Neuronal stem cell (in vitro differentiated cells): ENCODE measurements around the gene CNNM1.

Experiments used
- DNase-seq: peaks from one replicate; pipeline ENCODE4 v3.0.0-alpha.2; 2013; ENCODE audit warnings: low spot score
- H2AFZ ChIP-seq: one replicate; pipeline ENCODE4 v1.6.1; 2013; ENCODE audit warnings: mild to moderate bottlenecking, low read length, inconsistent platforms
- H2AK5ac ChIP-seq: 2 replicates; pipeline ENCODE4 v1.6.1; 2013; ENCODE audit warnings: low read depth, mild to moderate bottlenecking, inconsistent platforms, low read length, moderate library complexity, mixed read lengths
- H2BK120ac ChIP-seq: 2 replicates; pipeline ENCODE4 v1.6.1; 2013; ENCODE audit warnings: low read depth, mild to moderate bottlenecking, inconsistent platforms, low read length, moderate library complexity, mixed read lengths
- H2BK12ac ChIP-seq: one replicate; pipeline ENCODE4 v1.6.1; 2013; ENCODE audit warnings: low read length, inconsistent platforms
- H2BK15ac ChIP-seq: 2 replicates; pipeline ENCODE4 v1.6.1; 2013; ENCODE audit warnings: mild to moderate bottlenecking, low read length, inconsistent platforms, mixed read lengths
- H2BK5ac ChIP-seq: one replicate; pipeline ENCODE4 v1.6.1; 2013; ENCODE audit warnings: inconsistent platforms, mild to moderate bottlenecking, low read length, moderate library complexity
- H3K14ac ChIP-seq: one replicate; pipeline ENCODE4 v1.6.1; 2013; ENCODE audit warnings: low read length, inconsistent platforms
- H3K18ac ChIP-seq: 2 replicates; pipeline ENCODE4 v1.6.1; 2013; ENCODE audit warnings: low read length, inconsistent platforms
- H3K23ac ChIP-seq: 2 replicates; pipeline ENCODE4 v1.6.1; 2013; ENCODE audit warnings: low read depth, mild to moderate bottlenecking, mixed read lengths, low read length, inconsistent platforms; ENCODE audit not compliant: poor library complexity
- H3K27ac ChIP-seq: replicated peaks from 3 replicates; pipeline ENCODE4 v1.5.1; 2013; ENCODE audit warnings: low read length, inconsistent platforms
- H3K27me3 ChIP-seq, 3 experiments: 2 replicates each; pipeline ENCODE4 v1.6.1; 2013; ENCODE audit warnings: low read length in 3 of 3, mild to moderate bottlenecking in 2 of 3, inconsistent platforms in 1 of 3, low read depth in 1 of 3, mixed read lengths in 1 of 3, moderate library complexity in 1 of 3; ENCODE audit not compliant: control insufficient read depth in 3 of 3, insufficient read depth in 3 of 3
- H3K36me3 ChIP-seq, 2 donors: replicated peaks in 1 of 2; 2 replicates each; pipeline ENCODE4 v1.6.1; 2013; ENCODE audit warnings: low read length in 2 of 2; ENCODE audit not compliant: control insufficient read depth in 2 of 2, insufficient read depth in 2 of 2
- H3K4ac ChIP-seq: 2 replicates; pipeline ENCODE4 v1.6.1; 2013; ENCODE audit warnings: inconsistent platforms, mild to moderate bottlenecking, low read length, moderate library complexity
- H3K4me1 ChIP-seq, 2 donors: 1 replicate in 1 of 2; 2 replicates in 1 of 2; pipeline ENCODE4 v1.6.1; 2013; ENCODE audit warnings: low read length in 2 of 2, low read depth in 1 of 2; ENCODE audit not compliant: control insufficient read depth in 2 of 2, insufficient read depth in 1 of 2
- H3K4me2 ChIP-seq: one replicate; pipeline ENCODE4 v1.6.1; 2013; ENCODE audit warnings: mild to moderate bottlenecking, low read length, inconsistent platforms; ENCODE audit not compliant: insufficient read depth, poor library complexity, severe bottlenecking
- H3K4me3 ChIP-seq, 2 donors: 2 replicates each; pipeline ENCODE4 v1.5.1; 2013; ENCODE audit warnings: low read length in 2 of 2, mild to moderate bottlenecking in 2 of 2, inconsistent platforms in 1 of 2, moderate library complexity in 1 of 2
- H3K79me1 ChIP-seq: one replicate; pipeline ENCODE4 v1.6.1; 2013; ENCODE audit warnings: low read depth, mild to moderate bottlenecking, inconsistent platforms, low read length, moderate library complexity
- H3K9ac ChIP-seq: one replicate; pipeline ENCODE4 v1.6.1; 2013; ENCODE audit warnings: mild to moderate bottlenecking, low read depth, low read length, inconsistent platforms; ENCODE audit not compliant: poor library complexity
- H3K9me3 ChIP-seq, 2 donors: replicated peaks in 1 of 2; 2 replicates each; pipeline versions ENCODE3 to v1.6.1; 2013; ENCODE audit warnings: low read length in 2 of 2, mild to moderate bottlenecking in 2 of 2, inconsistent platforms in 1 of 2, low read depth in 1 of 2, mixed read lengths in 1 of 2, moderate library complexity in 1 of 2; ENCODE audit not compliant: control insufficient read depth in 2 of 2, insufficient read depth in 1 of 2
- H4K8ac ChIP-seq: one replicate; pipeline ENCODE4 v1.6.1; 2013; ENCODE audit warnings: low read depth, mild to moderate bottlenecking, inconsistent platforms, low read length, moderate library complexity
- H4K91ac ChIP-seq: one replicate; pipeline ENCODE4 v1.6.1; 2013; ENCODE audit warnings: low read length, low read depth, mild to moderate bottlenecking, inconsistent platforms; ENCODE audit not compliant: poor library complexity
- WGBS, 2 donors: extraction: QIAGEN DNeasy Blood & Tissue Kit; methylation state at CpG; one replicate each; pipeline ENCODE4 v1.1.7; 2013; ENCODE audit warnings: missing lambda C conversion rate in 2 of 2, mixed read lengths in 1 of 2; ENCODE audit not compliant: insufficient read length in 2 of 2, insufficient replicate concordance in 1 of 2; ENCODE audit errors: extremely low coverage in 2 of 2; 5-methylcytosine and 5-hydroxymethylcytosine counted together

CNNM1 gene

GRCh38 chr10:99424656-99425055, 95.5 kb downstream of the CNNM1 start:
- H3K9ac ChIP-seq, result no peak overlapping the region
- H4K8ac ChIP-seq, result no peak overlapping the region
- no peak overlapping the region for H3K4me3 ChIP-seq
- no peak overlapping the region for H2AK5ac ChIP-seq
- H3K9me3 ChIP-seq, result no peaks in the 10 kb centered on the region
- no peak overlapping the region for H3K23ac ChIP-seq
- no peak overlapping the region for H2BK120ac ChIP-seq
- H3K4me2 ChIP-seq, result no peak overlapping the region
- DNase-seq, result no peak
- H3K18ac ChIP-seq, result no peak overlapping the region
- H2AFZ ChIP-seq, result no peak overlapping the region
- no peak overlapping the region for H2BK15ac ChIP-seq
- H3K79me1 ChIP-seq, result no peaks in the 10 kb centered on the region
- no peak overlapping the region for H3K27ac ChIP-seq
- H3K27me3 ChIP-seq, result no peaks in the 10 kb centered on the region
- WGBS, 2 donors, result no CpG with 5 or more reads among the region's 1 CpG
- H4K91ac ChIP-seq, result no peak overlapping the region
- peaks cover 1 to 3% of the 10 kb centered on the region in 2 donors for H3K4me1 ChIP-seq
- no peak overlapping the region for H2BK12ac ChIP-seq
- H2BK5ac ChIP-seq, result no peak overlapping the region
- H3K4ac ChIP-seq, result no peak overlapping the region
- H3K14ac ChIP-seq, result no peak overlapping the region
- peaks cover 6 to 34% of the 10 kb centered on the region in 2 donors for H3K36me3 ChIP-seq

- H3K27ac ChIP-seq, result no peak overlapping the region
- H3K9ac ChIP-seq, result no peak overlapping the region
- H2BK120ac ChIP-seq, result no peak overlapping the region
- DNase-seq, result no peak
- H2BK5ac ChIP-seq, result no peak overlapping the region
- H3K4me2 ChIP-seq, result no peak overlapping the region
- H4K91ac ChIP-seq, result no peak overlapping the region
- no peak overlapping the region for H3K4me3 ChIP-seq
- H3K14ac ChIP-seq, result no peak overlapping the region
- no peak overlapping the region for H2BK15ac ChIP-seq
- no peak overlapping the region for H4K8ac ChIP-seq
- WGBS, 2 donors, result no CpG with 5 or more reads among the region's 1 CpG
- no peak overlapping the region for H2BK12ac ChIP-seq
- peaks cover 6 to 7% of the 10 kb centered on the region in 2 donors for H3K4me1 ChIP-seq
- no peak overlapping the region for H2AK5ac ChIP-seq
- H3K27me3 ChIP-seq, result no peaks in the 10 kb centered on the region
- H3K4ac ChIP-seq, result no peak overlapping the region
- H3K79me1 ChIP-seq, result peaks cover 2% of the 10 kb centered on the region
- no peak overlapping the region for H3K18ac ChIP-seq
- H3K23ac ChIP-seq, result no peak overlapping the region
- no peaks in the 10 kb centered on the region for H3K9me3 ChIP-seq
- H3K36me3 ChIP-seq, result peaks cover 5 to 29% of the 10 kb centered on the region in 2 donors
- no peak overlapping the region for H2AFZ ChIP-seq
These were observed 96.0 kb downstream of the CNNM1 start for GRCh38 chr10:99425204-99425603.

GRCh38 chr10:99426689-99427088, 97.5 kb downstream of the CNNM1 start:
- Histone ChIP-seq H3K9me3 (no peaks in the 10 kb centered on the region), H3K9ac (no peak overlapping the region), H3K23ac (no peak overlapping the region), H3K4me3 (no peak overlapping the region), H4K91ac (no peak overlapping the region), H3K4ac (no peak overlapping the region), H3K79me1 (peaks cover 5% of the 10 kb centered on the region), H2AK5ac (no peak overlapping the region), H3K36me3 (peaks cover 2 to 21% of the 10 kb centered on the region in 2 donors), H2AFZ (no peak overlapping the region), H3K14ac (no peak overlapping the region), H3K18ac (no peak overlapping the region), H4K8ac (no peak overlapping the region), H3K27me3 (no peaks in the 10 kb centered on the region), H3K27ac (no peak overlapping the region), H3K4me2 (no peak overlapping the region), H3K4me1 (peaks cover 7 to 10% of the 10 kb centered on the region in 2 donors), H2BK120ac (no peak overlapping the region), H2BK5ac (no peak overlapping the region), H2BK15ac (no peak overlapping the region), H2BK12ac (no peak overlapping the region)
- no peak for DNase-seq
- no CpG with 5 or more reads among the region's 3 CpGs for WGBS, 2 donors

GRCh38 chr10:99427566-99428190, 98.5 kb downstream of the CNNM1 start:
- WGBS, 2 donors, result no CpG with 5 or more reads among the region's 4 CpGs
- no peak overlapping the region for H3K23ac ChIP-seq

More at GRCh38 chr10:99427566-99428190, 98.5 kb downstream of the CNNM1 start:
- peaks cover 5% of the 10 kb centered on the region for H3K79me1 ChIP-seq
- no peak overlapping the region for H3K4me2 ChIP-seq
- H4K8ac ChIP-seq, result no peak overlapping the region
- DNase-seq, result no peak
- H3K4me3 ChIP-seq, result no peak overlapping the region
- no peak overlapping the region for H2AK5ac ChIP-seq
- no peaks in the 10 kb centered on the region for H3K9me3 ChIP-seq
- no peak overlapping the region for H3K4ac ChIP-seq
- no peak overlapping the region for H2BK12ac ChIP-seq
- H3K18ac ChIP-seq, result no peak overlapping the region
- H3K27ac ChIP-seq, result no peak overlapping the region
- H4K91ac ChIP-seq, result no peak overlapping the region
- H2AFZ ChIP-seq, result no peak overlapping the region
- no peak overlapping the region for H2BK15ac ChIP-seq
- no peak overlapping the region for H3K14ac ChIP-seq
- H2BK120ac ChIP-seq, result no peak overlapping the region
- H3K36me3 ChIP-seq, result peaks cover 2 to 21% of the 10 kb centered on the region in 2 donors
- H3K4me1 ChIP-seq, result peaks cover 7 to 10% of the 10 kb centered on the region in 2 donors
- no peaks in the 10 kb centered on the region for H3K27me3 ChIP-seq
- no peak overlapping the region for H3K9ac ChIP-seq
- no peak overlapping the region for H2BK5ac ChIP-seq
